Skeletal muscle cell (primary cell): ENCODE data around the gene COL4A2.

ENCODE experiments used
- DNase-seq: peaks from one replicate; pipeline ENCODE4 v3.0.0-alpha.2; 2010; ENCODE audit warnings: low read depth
- H3K4me3 ChIP-seq: 2 replicates; pipeline ENCODE4 v1.5.1; 2011; ENCODE audit warnings: low read depth, mild to moderate bottlenecking, control low read depth, low read length, moderate library complexity

The COL4A2 gene

GRCh38 chr13:110332750-110333149 is 25.7 kb downstream of the COL4A2 start:
- no peak for DNase-seq
- no peak overlapping the region for H3K4me3 ChIP-seq

- H3K4me3 ChIP-seq = no peak overlapping the region
- no peak for DNase-seq
Measured at GRCh38 chr13:110333837-110334236, 26.8 kb downstream of the COL4A2 start.

- no peak for DNase-seq
- no peak overlapping the region for H3K4me3 ChIP-seq
Measured at GRCh38 chr13:110334256-110334655, 27.2 kb downstream of the COL4A2 start.

- H3K4me3 ChIP-seq = no peak overlapping the region
- no peak for DNase-seq
Measured at GRCh38 chr13:110334841-110335490, 27.9 kb downstream of the COL4A2 start.

- H3K4me3 ChIP-seq = no peak overlapping the region
- no peak for DNase-seq
Measured at GRCh38 chr13:110336108-110336507, 29.0 kb downstream of the COL4A2 start.

- DNase-seq = no peak
Measured at GRCh38 chr13:110336681-110337080, 29.6 kb downstream of the COL4A2 start.

GRCh38 chr13:110337247-110337646 is 30.2 kb downstream of the COL4A2 start:
- H3K4me3 ChIP-seq = no peak overlapping the region
- no peak for DNase-seq

More at GRCh38 chr13:110336681-110337080, 29.6 kb downstream of the COL4A2 start:
- H3K4me3 ChIP-seq = no peak overlapping the region

- no peak overlapping the region for H3K4me3 ChIP-seq
- peak; percentile 50 for DNase-seq
Measured at GRCh38 chr13:110338441-110339101, 31.5 kb downstream of the COL4A2 start.

GRCh38 chr13:110339263-110339662 is 32.2 kb downstream of the COL4A2 start:
- DNase-seq = no peak
- no peak overlapping the region for H3K4me3 ChIP-seq

GRCh38 chr13:110339975-110340550 is 33.0 kb downstream of the COL4A2 start:
- no peak for DNase-seq
- no peak overlapping the region for H3K4me3 ChIP-seq

- peak; percentile 44 for DNase-seq
- no peak overlapping the region for H3K4me3 ChIP-seq
Measured at GRCh38 chr13:110340812-110341444, 33.8 kb downstream of the COL4A2 start.

GRCh38 chr13:110341445-110342244 is 34.6 kb downstream of the COL4A2 start:
- H3K4me3 ChIP-seq = no peak overlapping the region
- no peak for DNase-seq

GRCh38 chr13:110342474-110342873 is 35.4 kb downstream of the COL4A2 start:
- no peak for DNase-seq

GRCh38 chr13:110343241-110343865 is 36.3 kb downstream of the COL4A2 start:
- no peak overlapping the region for H3K4me3 ChIP-seq
- DNase-seq = no peak

More at GRCh38 chr13:110342474-110342873, 35.4 kb downstream of the COL4A2 start:
- no peak overlapping the region for H3K4me3 ChIP-seq

- DNase-seq = no peak
- H3K4me3 ChIP-seq = no peak overlapping the region
Measured at GRCh38 chr13:110344320-110344719, 37.2 kb downstream of the COL4A2 start.

- no peak for DNase-seq
- H3K4me3 ChIP-seq = no peak overlapping the region
Measured at GRCh38 chr13:110345266-110345665, 38.2 kb downstream of the COL4A2 start.

GRCh38 chr13:110345701-110346100 is 38.6 kb downstream of the COL4A2 start:
- no peak overlapping the region for H3K4me3 ChIP-seq
- DNase-seq = no peak

GRCh38 chr13:110346661-110347067 is 39.6 kb downstream of the COL4A2 start:
- H3K4me3 ChIP-seq = no peak overlapping the region
- no peak for DNase-seq

- DNase-seq = no peak
- H3K4me3 ChIP-seq = no peak overlapping the region
Measured at GRCh38 chr13:110347088-110347487, 40.0 kb downstream of the COL4A2 start.
